Neural cell (in vitro differentiated cells): Measurements from ENCODE around the gene ERCC4. TPM values are rescaled to one million over a fixed set of nuclear protein-coding genes. Genes with fewer than 3 reads are reported as not detected.
"Not testable (repeated sequence)": the region's sequence is repeated elsewhere in the genome, so short reads cannot be mapped to it uniquely, and the experiment has no call there.

Experiments
- H2AFZ ChIP-seq: fragments of 200-600, 300-800 bp; sonication (generic), shearing (Covaris generic); 2 replicates; pipeline ENCODE4 v1.6.0; 2014; ENCODE audit warnings: low read depth, mild to moderate bottlenecking, antibody characterized with exemption, low read length, moderate library complexity
- H3F3A ChIP-seq: fragments of 200-600 bp; shearing (Covaris generic); 2 replicates; pipeline ENCODE4 v1.6.1; 2016; ENCODE audit warnings: mild to moderate bottlenecking, moderate library complexity, mixed read lengths, antibody characterized with exemption, low read length; ENCODE audit not compliant: insufficient read depth, poor library complexity, severe bottlenecking
- H3K27ac ChIP-seq: fragments of 200-600, 300-800 bp; sonication (generic), shearing (Covaris generic); 2 replicates; pipeline ENCODE4 v1.5.1; 2014; ENCODE audit warnings: mild to moderate bottlenecking, low read length, moderate library complexity
- H3K27me3 ChIP-seq: fragments of 300-800, 200-600 bp; sonication (generic), shearing (Covaris generic); 2 replicates; pipeline ENCODE4 v1.6.0; 2014; ENCODE audit warnings: mild to moderate bottlenecking, low read depth, low read length, moderate library complexity; ENCODE audit not compliant: insufficient read depth
- H3K36me3 ChIP-seq: fragments of 300-800, 200-600 bp; sonication (generic), shearing (Covaris generic); 2 replicates; pipeline ENCODE4 v1.5.1; 2014; ENCODE audit warnings: mild to moderate bottlenecking, antibody characterized with exemption, low read length, moderate library complexity; ENCODE audit not compliant: insufficient read depth
- H3K4me2 ChIP-seq: fragments of 300-800, 200-600 bp; sonication (generic), shearing (Covaris generic); 2 replicates; pipeline ENCODE4 v1.6.0; 2014; ENCODE audit warnings: mild to moderate bottlenecking, low read length
- H3K4me3 ChIP-seq: fragments of 300-800, 200-600 bp; sonication (generic), shearing (Covaris generic); 2 replicates; pipeline ENCODE4 v1.5.1; 2014; ENCODE audit warnings: mild to moderate bottlenecking, low read length, moderate library complexity
- H3K79me2 ChIP-seq: fragments of 200-600 bp; shearing (Covaris generic); replicated peaks from 2 replicates; pipeline ENCODE4 v1.6.0; 2014; ENCODE audit warnings: mild to moderate bottlenecking, low read length, moderate library complexity; ENCODE audit not compliant: insufficient read depth
- H3K9ac ChIP-seq: fragments of 300-800, 200-600 bp; sonication (generic), shearing (Covaris generic); 2 replicates; pipeline ENCODE4 v1.6.1; 2016; ENCODE audit warnings: mild to moderate bottlenecking, low read length, mixed read lengths
- H3K9me2 ChIP-seq: fragments of 200-600 bp; shearing (Covaris generic); 2 replicates; pipeline ENCODE4 v1.6.1; 2016; ENCODE audit warnings: mild to moderate bottlenecking, low read length, mixed read lengths; ENCODE audit not compliant: insufficient read depth
- H3K9me3 ChIP-seq: fragments of 200-600, 300-800 bp; sonication (generic), shearing (Covaris generic); 2 replicates; pipeline ENCODE4 v1.6.1; 2016; ENCODE audit warnings: mild to moderate bottlenecking, mixed run types, low read length, moderate library complexity, mixed read lengths
- H4K20me1 ChIP-seq: fragments of 200-600 bp; shearing (Covaris generic); 2 replicates; pipeline ENCODE4 v1.6.1; 2016; ENCODE audit warnings: mild to moderate bottlenecking, mixed run types; ENCODE audit not compliant: insufficient read depth
- CTCF ChIP-seq: fragments of 450-650 bp; IDR thresholded peaks from 2 replicates; pipeline ENCODE4 v1.5.1; 2014; ENCODE audit warnings: antibody characterized with exemption, mild to moderate bottlenecking, moderate library complexity; ENCODE audit not compliant: poor library complexity, severe bottlenecking
- EP300 ChIP-seq: fragments of 450-650 bp; conservative IDR thresholded peaks from 2 replicates; pipeline ENCODE4 v1.6.1; 2014; ENCODE audit warnings: antibody characterized with exemption, mild to moderate bottlenecking, moderate library complexity; ENCODE audit not compliant: poor library complexity, severe bottlenecking
- EZH2 ChIP-seq: fragments of 200-600, 300-800 bp; shearing (Covaris generic), sonication (generic); IDR thresholded peaks from 2 replicates; pipeline ENCODE4 v1.6.1; 2014; ENCODE audit warnings: antibody characterized with exemption, low read length, borderline replicate concordance, mild to moderate bottlenecking; ENCODE audit not compliant: insufficient read depth, poor library complexity, severe bottlenecking
- MXI1 ChIP-seq: fragments of 450-650 bp; conservative IDR thresholded peaks from 2 replicates; pipeline ENCODE4 v1.6.1; 2014; ENCODE audit warnings: antibody characterized with exemption, mild to moderate bottlenecking; ENCODE audit not compliant: poor library complexity, severe bottlenecking
- POLR2AphosphoS5 ChIP-seq: IDR thresholded peaks from 2 replicates; pipeline ENCODE4 v1.6.1; 2012
- RAD21 ChIP-seq: fragments of 450-650 bp; conservative IDR thresholded peaks from 2 replicates; pipeline ENCODE4 v1.6.1; 2014; ENCODE audit warnings: antibody characterized with exemption, mild to moderate bottlenecking, moderate library complexity
- REST ChIP-seq: IDR thresholded peaks from 2 replicates; pipeline ENCODE4 v1.6.1; 2012; ENCODE audit warnings: borderline replicate concordance
- SMC3 ChIP-seq: fragments of 450-650 bp; conservative IDR thresholded peaks from 2 replicates; pipeline ENCODE4 v1.6.1; 2014; ENCODE audit warnings: antibody characterized with exemption, mild to moderate bottlenecking, moderate library complexity; ENCODE audit not compliant: poor library complexity
- TAF1 ChIP-seq: IDR thresholded peaks from 2 replicates; pipeline ENCODE4 v1.6.1; 2012; ENCODE audit warnings: low read depth
- polyA plus RNA-seq: library from polyadenylated mRNA; depleted of rRNA; stranded (reverse); fragments of >200 nt; gene quantifications from 2 replicates; pipeline ENCODE4 v1.2.3, GENCODE V29; 2014

Gene ERCC4
- polyA plus RNA-seq, 1 donor from 2014 or later, result 5.8 TPM

- Histone ChIP-seq H3K79me2 (no peaks in the 10 kb centered on the region), H3K27me3 (no peaks in the 10 kb centered on the region), H3F3A (no peaks in the 10 kb centered on the region), H3K9ac (no peak overlapping the region), H2AFZ (no peak overlapping the region), H3K4me2 (no peak overlapping the region), H3K9me2 (no peaks in the 10 kb centered on the region), H3K27ac (no peak overlapping the region), H3K4me3 (no peak overlapping the region), H4K20me1 (no peaks in the 10 kb centered on the region), H3K9me3 (no peaks in the 10 kb centered on the region), H3K36me3 (no peaks in the 10 kb centered on the region)
- TF ChIP-seq POLR2AphosphoS5 (no peak), REST (no peak), EP300 (no peak), EZH2 (no peak), CTCF (no peak), RAD21 (no peak), TAF1 (no peak), SMC3 (no peak), MXI1 (no peak)
Observed at GRCh38 chr16:13902677-13903076, 17.3 kb upstream of the ERCC4 start.

GRCh38 chr16:13904179-13904691 lies 15.7 kb upstream of the ERCC4 start:
- Histone ChIP-seq H2AFZ (no peak overlapping the region), H3K4me3 (no peak overlapping the region), H3K36me3 (no peaks in the 10 kb centered on the region), H4K20me1 (no peaks in the 10 kb centered on the region), H3F3A (no peaks in the 10 kb centered on the region), H3K9ac (no peak overlapping the region), H3K4me2 (no peak overlapping the region), H3K27ac (no peak overlapping the region), H3K9me2 (no peaks in the 10 kb centered on the region), H3K79me2 (no peaks in the 10 kb centered on the region), H3K27me3 (no peaks in the 10 kb centered on the region), H3K9me3 (no peaks in the 10 kb centered on the region)
- no peak for TF ChIP-seq SMC3
- TF ChIP-seq CTCF, result no peak
- no peak for TF ChIP-seq MXI1
- TF ChIP-seq TAF1, result no peak
- TF ChIP-seq RAD21, result no peak
- no peak for TF ChIP-seq REST
- TF ChIP-seq EP300, result no peak
- TF ChIP-seq EZH2, result no peak
- TF ChIP-seq POLR2AphosphoS5, result no peak

GRCh38 chr16:13904822-13905221 lies 15.1 kb upstream of the ERCC4 start:
- not testable (repeated sequence) for H3K36me3 ChIP-seq, H3K4me3 ChIP-seq, H3K27ac ChIP-seq, H3K79me2 ChIP-seq, H3K4me2 ChIP-seq, H4K20me1 ChIP-seq, H3F3A ChIP-seq, H3K9me2 ChIP-seq, H3K9me3 ChIP-seq, H3K27me3 ChIP-seq, H2AFZ ChIP-seq, H3K9ac ChIP-seq
